ENCODE data around the gene EEF1AKMT1.

- TF ChIP-seq EZH2 (IDR thresholded peaks at IDR 0.05) (no peak), SIN3A (IDR thresholded peaks at IDR 0.05; ENCODE audit: low read depth) (no peak), POLR2AphosphoS5 (IDR thresholded peaks at IDR 0.05; ENCODE audit: low read depth, low read length) (peak; percentile 67), CTCF (IDR thresholded peaks at IDR 0.05 in 2 of 3, conservative IDR thresholded peaks at IDR 0.05 in 1 of 3; ENCODE audit: borderline replicate concordance in 1 of 3, insufficient read depth in 1 of 3, low read depth in 2 of 3, low read length in 2 of 3) (peak in 2 of 3 experiments; percentile 36 to 49; a peak in 4 of 6 replicates), ZNF274 (IDR thresholded peaks at IDR 0.05; ENCODE audit: low read depth, low read length) (no peak), POLR2A (IDR thresholded peaks at IDR 0.05; ENCODE audit: borderline replicate concordance, extremely low read depth, insufficient read depth, insufficient read length) (no peak)
These were observed 69.8 kb downstream of the EEF1AKMT1 start for GRCh38 chr13:20703780-20704458.
